Retinal pigment epithelial cell (primary cell): Measurements from ENCODE around the gene IBTK.
"Not testable (repeated sequence)": the region's sequence is repeated elsewhere in the genome, so short reads cannot be mapped to it uniquely, and the experiment has no call there.

Source experiments
- DNase-seq: peaks from one replicate; pipeline ENCODE4 v3.0.0-alpha.2; 2010; ENCODE audit warnings: low read depth
- H3K4me3 ChIP-seq: 2 replicates; pipeline ENCODE4 v1.5.1; 2011; ENCODE audit warnings: mild to moderate bottlenecking, low read length, control low read depth, moderate library complexity
- CTCF ChIP-seq: conservative IDR thresholded peaks from 2 replicates; pipeline ENCODE4 v1.5.1; 2011; ENCODE audit warnings: low read depth, low read length, control low read depth, inconsistent platforms

IBTK gene

GRCh38 chr6:82217018-82217586, 30.4 kb downstream of the IBTK start:
- H3K4me3 ChIP-seq: no peak overlapping the region
- TF ChIP-seq CTCF: no peak
- DNase-seq: peak; percentile 12

- TF ChIP-seq CTCF: no peak
- DNase-seq: no peak
Observed at GRCh38 chr6:82216549-82216948, 31.0 kb downstream of the IBTK start.

GRCh38 chr6:82211326-82211725, 36.2 kb downstream of the IBTK start:
- no peak overlapping the region for H3K4me3 ChIP-seq
- DNase-seq: no peak
- TF ChIP-seq CTCF: no peak

More at GRCh38 chr6:82216549-82216948, 31.0 kb downstream of the IBTK start:
- H3K4me3 ChIP-seq: no peak overlapping the region

- no peak for TF ChIP-seq CTCF
- no peak overlapping the region for H3K4me3 ChIP-seq
- no peak for DNase-seq
Observed at GRCh38 chr6:82208913-82209312, 38.6 kb downstream of the IBTK start.

- peak; percentile 32 for DNase-seq
- TF ChIP-seq CTCF: no peak
- no peak overlapping the region for H3K4me3 ChIP-seq
Observed at GRCh38 chr6:82205930-82206392, 41.6 kb downstream of the IBTK start.

- no peak for DNase-seq
- no peak overlapping the region for H3K4me3 ChIP-seq
- TF ChIP-seq CTCF: no peak
Observed at GRCh38 chr6:82204020-82204419, 43.5 kb downstream of the IBTK start.

GRCh38 chr6:82197784-82198183, 49.8 kb downstream of the IBTK start:
- no peak for TF ChIP-seq CTCF

GRCh38 chr6:82197245-82197644, 50.3 kb downstream of the IBTK start:
- not testable (repeated sequence) for DNase-seq, H3K4me3 ChIP-seq

More at GRCh38 chr6:82197784-82198183, 49.8 kb downstream of the IBTK start:
- no peak for DNase-seq
- no peak overlapping the region for H3K4me3 ChIP-seq
